ENCODE data around the gene ANGPT4. TPM values are rescaled to one million over a fixed set of nuclear protein-coding genes. Genes with fewer than 3 reads are reported as not detected.

ANGPT4 gene
- total RNA-seq, 2 donors from 2014 or later: not detected

DNA sequence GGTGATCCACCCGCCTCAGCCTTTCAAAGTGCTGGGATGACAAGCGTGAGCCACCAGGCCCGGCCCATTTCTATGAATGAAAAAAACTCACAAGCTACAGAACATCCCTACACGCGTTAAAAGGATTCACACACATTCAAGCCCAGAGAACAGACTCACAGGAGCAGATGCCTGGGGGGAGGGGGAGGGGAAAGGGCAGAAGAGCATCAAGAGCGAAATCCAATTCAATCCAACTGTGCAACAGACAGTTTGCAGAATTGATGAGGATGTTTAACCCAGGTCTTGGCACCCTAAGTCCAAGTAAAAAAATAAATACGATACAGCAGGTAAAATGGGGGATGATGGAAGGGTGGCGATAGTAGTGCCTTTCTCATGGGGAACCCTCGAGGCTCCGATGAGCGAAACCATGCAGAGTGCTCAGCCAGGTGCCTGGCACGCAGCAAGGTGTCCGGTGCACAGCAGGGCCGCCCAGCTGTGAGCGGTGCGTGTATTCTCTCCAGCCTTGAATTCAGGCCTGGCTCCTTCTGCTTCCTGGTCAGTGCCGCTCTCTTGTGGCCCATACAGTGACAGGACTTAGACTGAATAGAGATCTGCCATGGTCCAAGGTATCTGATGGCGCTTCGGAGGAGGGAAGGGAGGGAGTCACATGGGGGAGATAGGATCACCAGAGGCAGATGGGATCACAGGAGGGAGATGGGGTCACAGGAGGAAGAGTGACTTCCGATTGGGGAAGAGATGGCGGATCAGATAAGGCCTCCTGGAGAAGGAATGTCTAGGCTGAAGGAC lies 35.4 kb upstream of the ANGPT4 start:
- H3K27ac Mint-ChIP-seq: no peak overlapping the region
- peaks cover 43 to 55% of the 10 kb centered on the region in 2 donors for H3K27me3 Mint-ChIP-seq
- DNase-seq (ENCODE audit: low spot score): no peak
- no peak overlapping the region for H3K4me3 Mint-ChIP-seq
- H3K4me1 Mint-ChIP-seq (ENCODE audit: low read depth in 2 of 2): no peaks in the 10 kb centered on the region
- no peak for ATAC-seq
- H3K36me3 Mint-ChIP-seq: no peaks in the 10 kb centered on the region
- H3K9me3 Mint-ChIP-seq: no peaks in the 10 kb centered on the region

DNA sequence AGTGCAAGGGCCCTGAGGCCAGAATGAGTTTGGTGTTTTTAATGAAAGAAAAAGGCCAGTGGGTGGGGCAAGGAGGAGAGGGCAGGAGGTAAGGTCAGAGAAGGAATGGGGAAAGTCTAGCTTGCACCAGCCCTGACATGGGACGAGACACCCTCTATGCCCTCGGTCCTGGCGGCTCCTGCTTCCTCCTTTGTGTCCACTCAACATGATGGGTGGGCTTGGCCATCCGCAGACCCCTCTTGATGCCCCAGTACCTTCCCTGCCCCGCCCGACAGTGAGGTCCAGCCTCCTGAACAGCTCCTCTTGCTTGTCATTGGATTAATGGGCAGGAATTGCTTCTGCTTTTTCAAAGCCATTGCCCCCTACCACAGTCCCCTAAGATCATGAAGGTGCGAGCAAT lies 33.6 kb upstream of the ANGPT4 start:
- H3K27me3 Mint-ChIP-seq: peaks cover 34 to 50% of the 10 kb centered on the region in 2 donors
- no peak for DNase-seq (ENCODE audit: low spot score)
- H3K4me3 Mint-ChIP-seq: no peak overlapping the region

DNA sequence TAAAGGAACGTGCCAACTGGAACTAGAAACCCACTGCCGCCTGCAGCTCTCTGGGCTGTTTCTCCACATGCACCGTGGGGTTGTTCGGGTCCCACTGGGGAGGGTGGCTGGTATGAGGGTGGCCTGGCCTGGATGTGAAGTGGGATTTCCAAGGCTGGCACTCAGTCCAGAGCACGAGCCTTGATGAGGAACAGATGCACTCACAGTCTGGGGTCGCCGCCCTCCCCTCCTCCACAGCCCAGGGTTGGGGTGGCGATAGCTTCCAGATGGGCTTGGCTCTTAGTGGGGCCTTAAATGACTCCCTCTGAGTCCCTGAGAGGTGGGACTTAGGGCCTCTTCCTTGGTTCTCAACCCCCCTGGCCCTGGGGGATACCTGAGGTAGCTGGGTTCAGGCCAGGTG lies 30.7 kb upstream of the ANGPT4 start:
- Mint-ChIP-seq H3K27ac (no peak overlapping the region), H3K36me3 (no peaks in the 10 kb centered on the region), H3K9me3 (no peaks in the 10 kb centered on the region), H3K4me1 (ENCODE audit: low read depth in 2 of 2) (no peaks in the 10 kb centered on the region), H3K27me3 (peaks cover 27 to 45% of the 10 kb centered on the region in 2 donors), H3K4me3 (no peak overlapping the region)
- peak in 1 of 2 donors; percentile 32 for ATAC-seq
- no peak for DNase-seq (ENCODE audit: low spot score)

More for the DNA sequence above, 33.6 kb upstream of the ANGPT4 start:
- H3K36me3 Mint-ChIP-seq: no peaks in the 10 kb centered on the region
- H3K27ac Mint-ChIP-seq: no peak overlapping the region
- no peaks in the 10 kb centered on the region for H3K4me1 Mint-ChIP-seq (ENCODE audit: low read depth in 2 of 2)
- ATAC-seq: no peak
- no peaks in the 10 kb centered on the region for H3K9me3 Mint-ChIP-seq

DNA sequence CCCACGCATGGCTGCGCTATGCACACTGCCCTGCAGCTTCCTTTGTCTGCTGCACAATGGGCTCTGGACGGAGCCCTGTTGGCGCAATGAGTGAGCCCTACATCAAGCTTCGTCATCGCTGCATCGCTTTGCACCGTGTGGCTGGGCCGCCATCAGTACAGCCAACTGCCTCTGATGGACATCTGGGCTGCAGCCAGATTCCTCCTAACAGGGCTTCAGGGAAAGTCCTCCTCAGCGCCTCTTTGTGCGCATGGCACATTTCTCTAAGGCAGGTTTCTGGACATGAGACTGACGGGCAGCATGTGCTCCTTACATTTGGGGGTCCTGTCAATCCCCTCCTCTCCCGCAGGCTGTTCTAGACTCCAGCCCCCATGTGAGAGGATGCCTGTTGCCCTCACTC lies 29.7 kb upstream of the ANGPT4 start:
- Mint-ChIP-seq H3K27me3 (peaks cover 26 to 46% of the 10 kb centered on the region in 2 donors), H3K4me1 (ENCODE audit: low read depth in 2 of 2) (no peaks in the 10 kb centered on the region), H3K27ac (no peak overlapping the region), H3K4me3 (no peak overlapping the region), H3K36me3 (no peaks in the 10 kb centered on the region), H3K9me3 (no peaks in the 10 kb centered on the region)
- no peak for DNase-seq (ENCODE audit: low spot score)
- no peak for ATAC-seq

GRCh38 chr20:944774-945410 lies 28.8 kb upstream of the ANGPT4 start:
- Mint-ChIP-seq H3K9me3 (no peaks in the 10 kb centered on the region), H3K4me3 (no peak overlapping the region), H3K36me3 (no peaks in the 10 kb centered on the region), H3K27me3 (peaks cover 25 to 45% of the 10 kb centered on the region in 2 donors), H3K27ac (no peak overlapping the region), H3K4me1 (ENCODE audit: low read depth in 2 of 2) (no peaks in the 10 kb centered on the region)
- no peak for DNase-seq (ENCODE audit: low spot score)
- no peak for ATAC-seq

GRCh38 chr20:944148-944547 lies 28.0 kb upstream of the ANGPT4 start:
- no peak overlapping the region for H3K27ac Mint-ChIP-seq
- H3K4me3 Mint-ChIP-seq: no peak overlapping the region
- peaks cover 23 to 39% of the 10 kb centered on the region in 2 donors for H3K27me3 Mint-ChIP-seq
- no peaks in the 10 kb centered on the region for H3K4me1 Mint-ChIP-seq (ENCODE audit: low read depth in 2 of 2)
- no peak for ATAC-seq
- no peaks in the 10 kb centered on the region for H3K36me3 Mint-ChIP-seq
- DNase-seq (ENCODE audit: low spot score): no peak
- no peaks in the 10 kb centered on the region for H3K9me3 Mint-ChIP-seq

DNA sequence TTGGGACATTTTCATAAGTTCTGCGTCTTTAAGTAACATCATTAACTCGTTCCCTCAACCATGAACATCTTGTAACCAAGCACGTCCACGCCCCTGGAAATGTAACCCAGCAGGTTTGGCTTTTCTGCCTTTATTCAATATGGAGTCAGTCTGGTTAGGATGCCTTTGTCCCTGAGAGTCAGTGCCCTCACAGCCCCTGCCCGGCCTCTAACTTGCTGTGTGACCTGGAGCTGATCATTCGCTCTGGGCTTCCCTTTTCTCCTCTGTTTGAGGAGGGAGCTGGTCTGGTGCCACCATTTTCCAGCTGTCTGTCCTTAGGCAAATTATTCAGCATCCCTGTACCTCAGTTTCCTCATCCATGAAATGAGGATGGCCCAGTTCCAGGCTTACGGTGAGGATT lies 26.5 kb upstream of the ANGPT4 start:
- no peak for DNase-seq (ENCODE audit: low spot score)
- H3K4me3 Mint-ChIP-seq: no peak overlapping the region

DNA sequence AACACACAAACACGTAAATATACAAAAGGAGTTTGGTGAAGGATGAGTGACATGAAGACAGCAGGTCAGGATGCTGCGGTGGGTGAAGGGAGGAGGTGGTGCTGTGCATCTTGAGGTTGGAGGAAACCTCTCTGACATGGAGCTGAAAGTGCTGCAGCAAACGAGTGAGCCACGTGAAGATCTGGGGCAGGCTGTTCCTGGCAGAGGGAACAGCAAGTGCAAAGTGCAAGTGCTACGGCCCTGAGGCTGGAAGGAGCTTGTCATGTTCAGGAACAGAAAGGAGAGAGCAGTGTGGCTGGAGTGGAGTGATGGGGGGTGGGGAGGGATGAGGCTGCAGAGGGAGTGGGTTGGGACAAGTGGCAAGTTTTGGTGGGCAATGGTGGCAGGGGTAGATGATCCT lies 24.8 kb upstream of the ANGPT4 start:
- Mint-ChIP-seq H3K27me3 (peaks cover 9 to 13% of the 10 kb centered on the region in 2 donors), H3K27ac (no peak overlapping the region), H3K36me3 (no peaks in the 10 kb centered on the region), H3K4me3 (no peak overlapping the region), H3K9me3 (no peaks in the 10 kb centered on the region), H3K4me1 (ENCODE audit: low read depth in 2 of 2) (no peaks in the 10 kb centered on the region)
- no peak for DNase-seq (ENCODE audit: low spot score)
- ATAC-seq: no peak

More for the DNA sequence above, 26.5 kb upstream of the ANGPT4 start:
- Mint-ChIP-seq H3K9me3 (no peaks in the 10 kb centered on the region), H3K36me3 (no peaks in the 10 kb centered on the region), H3K4me1 (ENCODE audit: low read depth in 2 of 2) (no peaks in the 10 kb centered on the region), H3K27ac (no peak overlapping the region), H3K27me3 (peaks cover 12 to 23% of the 10 kb centered on the region in 2 donors)
- ATAC-seq: no peak

DNA sequence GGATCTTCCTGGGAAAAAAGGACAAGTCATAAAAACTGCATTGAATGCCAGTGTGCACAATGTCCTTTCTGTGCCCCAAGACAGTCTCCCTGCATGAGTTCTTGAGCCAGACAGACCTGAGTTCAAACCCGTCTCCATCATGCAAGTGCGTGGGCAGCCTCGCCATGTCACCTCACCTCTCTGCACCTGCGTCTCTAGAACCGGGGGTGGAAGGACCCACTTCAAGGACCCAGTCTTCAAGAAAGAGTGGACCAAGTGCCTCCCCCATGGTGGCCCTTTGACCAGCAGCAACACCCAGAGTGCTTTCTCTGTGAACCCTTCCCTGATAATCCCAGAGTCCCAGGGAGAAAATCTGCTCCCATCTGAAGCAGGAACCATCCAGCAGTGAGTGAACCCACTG lies 23.5 kb upstream of the ANGPT4 start:
- peaks cover 9 to 12% of the 10 kb centered on the region in 2 donors for H3K27me3 Mint-ChIP-seq
- no peak overlapping the region for H3K27ac Mint-ChIP-seq
- ATAC-seq: no peak
- no peak overlapping the region for H3K4me3 Mint-ChIP-seq
- no peaks in the 10 kb centered on the region for H3K4me1 Mint-ChIP-seq (ENCODE audit: low read depth in 2 of 2)
- H3K9me3 Mint-ChIP-seq: no peaks in the 10 kb centered on the region
- H3K36me3 Mint-ChIP-seq: no peaks in the 10 kb centered on the region
- no peak for DNase-seq (ENCODE audit: low spot score)

DNA sequence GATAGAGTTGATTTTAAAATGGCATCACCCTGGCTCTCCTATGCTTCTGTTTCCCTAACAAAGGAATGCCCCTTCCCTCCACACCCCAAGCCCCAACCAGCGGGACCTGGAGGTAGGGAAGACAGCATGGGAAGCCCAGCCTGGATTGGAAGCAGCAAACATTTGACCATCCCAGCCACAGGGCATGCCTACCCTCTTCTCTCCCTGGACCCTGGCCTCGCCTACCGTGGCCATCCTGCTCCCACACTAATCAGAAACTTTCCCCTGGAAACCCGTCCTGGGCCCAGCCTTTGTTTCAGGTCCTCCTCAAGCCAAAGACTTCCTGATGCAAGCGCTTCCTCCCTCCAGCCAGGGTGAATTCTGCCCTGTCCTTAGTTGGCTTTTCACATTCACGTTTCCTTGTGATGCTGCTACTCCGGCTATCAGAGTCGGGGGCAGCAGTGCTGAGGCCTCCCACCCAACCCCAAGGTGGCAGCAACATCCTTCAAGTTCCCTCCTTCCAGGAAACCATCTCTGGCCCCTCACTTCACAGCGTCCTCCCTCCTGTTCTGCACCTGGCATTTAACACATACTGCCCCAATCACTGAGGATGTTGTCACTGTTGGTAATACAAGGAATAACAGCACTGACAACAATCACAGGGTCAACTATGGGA lies 18.2 kb upstream of the ANGPT4 start:
- Mint-ChIP-seq H3K9me3 (no peaks in the 10 kb centered on the region), H3K36me3 (peaks cover 9% of the 10 kb centered on the region), H3K4me3 (no peak overlapping the region), H3K4me1 (ENCODE audit: low read depth in 2 of 2) (no peaks in the 10 kb centered on the region), H3K27me3 (peaks cover 3 to 6% of the 10 kb centered on the region in 2 donors), H3K27ac (peak overlapping the region in 1 of 2 donors; percentile 31)
- DNase-seq (ENCODE audit: low spot score) (no peak), ATAC-seq (no peak)

DNA sequence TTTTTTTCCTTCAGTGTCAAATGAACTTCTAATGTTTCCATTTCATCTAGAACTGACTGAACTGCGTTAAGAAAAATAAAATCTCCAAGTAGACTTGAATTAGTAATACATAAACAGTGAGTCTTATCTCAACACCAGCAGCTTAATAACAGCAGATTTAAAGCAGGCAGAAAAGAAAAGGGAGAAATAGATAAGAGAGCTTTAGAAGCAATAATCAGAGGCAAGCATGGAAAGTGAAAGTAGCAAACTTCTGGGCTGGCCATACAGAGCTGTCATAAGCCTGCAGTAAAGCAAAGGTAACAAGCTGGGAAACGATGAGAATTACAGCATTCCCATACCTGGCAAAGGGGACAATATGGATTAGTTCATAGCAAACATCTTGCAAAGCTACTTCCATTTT lies 16.9 kb upstream of the ANGPT4 start:
- Mint-ChIP-seq H3K27ac (no peak overlapping the region), H3K27me3 (peaks cover 4 to 8% of the 10 kb centered on the region in 2 donors), H3K36me3 (peaks cover 9% of the 10 kb centered on the region), H3K9me3 (no peaks in the 10 kb centered on the region), H3K4me1 (ENCODE audit: low read depth in 2 of 2) (no peaks in the 10 kb centered on the region), H3K4me3 (no peak overlapping the region)
- no peak for ATAC-seq
- DNase-seq (ENCODE audit: low spot score): no peak

- H3K36me3 Mint-ChIP-seq: peaks cover 9% of the 10 kb centered on the region
- ATAC-seq: no peak
- no peaks in the 10 kb centered on the region for H3K4me1 Mint-ChIP-seq (ENCODE audit: low read depth in 2 of 2)
- no peak for DNase-seq (ENCODE audit: low spot score)
- no peak overlapping the region for H3K27ac Mint-ChIP-seq
- H3K4me3 Mint-ChIP-seq: no peak overlapping the region
- no peaks in the 10 kb centered on the region for H3K9me3 Mint-ChIP-seq
- peaks cover 11 to 24% of the 10 kb centered on the region in 2 donors for H3K27me3 Mint-ChIP-seq
Observed at GRCh38 chr20:931401-931800, 15.3 kb upstream of the ANGPT4 start.

DNA sequence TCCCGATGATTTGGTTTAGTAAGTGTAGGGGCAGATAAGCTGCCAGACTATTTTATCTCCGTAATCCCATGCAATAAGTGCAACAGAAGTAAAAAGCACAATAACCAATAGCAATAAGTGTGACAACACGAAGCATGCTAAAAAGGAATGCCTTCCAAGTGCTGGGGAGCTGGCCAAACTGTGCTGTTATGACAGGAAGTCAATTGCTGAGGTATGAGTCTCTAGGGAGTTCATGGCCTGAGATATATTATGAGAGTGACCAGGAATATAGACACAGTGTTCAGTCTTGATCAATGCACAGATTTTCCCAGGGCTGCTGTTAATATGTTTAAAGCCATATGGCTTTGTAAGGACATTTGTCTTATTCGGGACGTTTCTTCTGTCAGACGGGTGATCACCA lies 10.5 kb upstream of the ANGPT4 start:
- DNase-seq (ENCODE audit: low spot score): no peak
- no peak for ATAC-seq
- Mint-ChIP-seq H3K4me1 (ENCODE audit: low read depth in 2 of 2) (no peaks in the 10 kb centered on the region), H3K36me3 (peaks cover 9% of the 10 kb centered on the region), H3K4me3 (no peak overlapping the region), H3K27ac (no peak overlapping the region), H3K9me3 (no peaks in the 10 kb centered on the region), H3K27me3 (peaks cover 19 to 36% of the 10 kb centered on the region in 2 donors)

DNA sequence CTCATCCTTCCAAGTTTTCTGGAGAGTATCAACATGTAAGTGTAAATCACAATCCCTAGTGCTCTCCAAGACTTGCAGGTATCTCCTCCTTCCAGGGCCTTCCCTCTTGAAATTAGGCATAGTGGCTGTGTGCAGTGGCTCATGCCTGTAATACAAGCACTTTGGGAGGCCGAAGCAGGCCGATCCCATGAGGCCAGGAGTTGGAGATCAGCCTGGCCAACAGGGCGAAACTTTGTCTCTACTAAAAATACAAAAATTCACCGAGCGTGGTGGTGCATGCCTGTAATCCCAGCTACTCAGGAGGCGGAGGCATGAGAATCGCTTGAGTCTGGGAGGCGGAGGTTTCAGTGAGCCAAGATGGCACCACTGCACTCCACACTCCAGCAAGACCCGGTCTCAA lies 9.4 kb upstream of the ANGPT4 start:
- no peak for DNase-seq (ENCODE audit: low spot score)
- ATAC-seq: no peak
- Mint-ChIP-seq H3K27ac (no peak overlapping the region), H3K9me3 (no peaks in the 10 kb centered on the region), H3K36me3 (peaks cover 2% of the 10 kb centered on the region), H3K27me3 (peaks cover 19 to 30% of the 10 kb centered on the region in 2 donors), H3K4me1 (ENCODE audit: low read depth in 2 of 2) (no peaks in the 10 kb centered on the region), H3K4me3 (no peak overlapping the region)
